IMR-90 (cell line): ENCODE results near the gene ZNF316. TPM values are rescaled to one million over a fixed set of nuclear protein-coding genes. Genes with fewer than 3 reads are reported as not detected.

Source experiments
- ATAC-seq: fragments of 200-7000 bp; cut with Tn5 transposase; 2 replicates; pipeline ENCODE4 v1.9.1; 2020; ENCODE audit warnings: low read depth, mild to moderate bottlenecking, moderate library complexity
- BruUV-seq: library from RNA; stranded (reverse); fragments of 400-500 nt; replicated peaks from 2 replicates; lab custom pipeline; 2021; lab: Mats Ljungman, UMichigan
- CTCF ChIA-PET: fragments of 300-600 bp; formaldehyde crosslinking; extraction: SDS; loops from one replicate; lab custom pipeline; 2021; ENCODE audit warnings: antibody characterized with exemption; lab: Yijun Ruan, JAX
- POLR2A ChIA-PET: fragments of 300-600 bp; sonication (Branson Sonifier 250); formaldehyde crosslinking; loops from one replicate; lab custom pipeline; 2022; ENCODE audit warnings: antibody characterized with exemption; ENCODE audit not compliant: unreplicated experiment; lab: Charles Lee
- DNase-seq: peaks from one replicate; pipeline ENCODE4 v3.0.0; 2013
- H2AFZ ChIP-seq: replicated peaks from 2 replicates; pipeline ENCODE3; 2013; ENCODE audit warnings: low read length, mild to moderate bottlenecking; ENCODE audit not compliant: poor library complexity
- H2AK5ac ChIP-seq: 2 replicates; pipeline ENCODE4 v1.6.1; 2013; ENCODE audit warnings: low read depth, low read length, inconsistent platforms
- H2AK9ac ChIP-seq: replicated peaks from 2 replicates; pipeline ENCODE3; 2013; ENCODE audit warnings: mild to moderate bottlenecking, low read depth, low read length, moderate library complexity; ENCODE audit not compliant: poor library complexity
- H2BK120ac ChIP-seq: 2 replicates; pipeline ENCODE4 v1.6.1; 2013; ENCODE audit warnings: low read depth, low read length, inconsistent platforms
- H2BK15ac ChIP-seq: 3 replicates; pipeline ENCODE4 v1.6.1; 2013; ENCODE audit warnings: low read depth, low read length, inconsistent platforms
- H2BK20ac ChIP-seq: 2 replicates; pipeline ENCODE4 v1.6.1; 2013; ENCODE audit warnings: low read depth, mild to moderate bottlenecking, inconsistent platforms, low read length, moderate library complexity
- H2BK5ac ChIP-seq: 2 replicates; pipeline ENCODE4 v1.6.1; 2013; ENCODE audit warnings: mild to moderate bottlenecking, low read depth, low read length, inconsistent platforms; ENCODE audit not compliant: poor library complexity, severe bottlenecking
- H3K14ac ChIP-seq: replicated peaks from 2 replicates; pipeline ENCODE4 v1.6.1; 2013; ENCODE audit warnings: low read depth, low read length, inconsistent platforms
- H3K18ac ChIP-seq: 2 replicates; pipeline ENCODE4 v1.6.1; 2013; ENCODE audit warnings: low read depth, low read length, control low read depth
- H3K23ac ChIP-seq: 2 replicates; pipeline ENCODE4 v1.6.1; 2013; ENCODE audit warnings: low read depth, low read length, inconsistent platforms
- H3K27ac ChIP-seq: 2 replicates; pipeline ENCODE4 v1.5.1; 2013; ENCODE audit warnings: mild to moderate bottlenecking, control low read depth, low read length; ENCODE audit not compliant: insufficient read depth
- H3K27me3 ChIP-seq: 2 replicates; pipeline ENCODE4 v1.6.1; 2013; ENCODE audit warnings: low read length; ENCODE audit not compliant: control insufficient read depth, insufficient read depth
- H3K36me3 ChIP-seq: 2 replicates; pipeline ENCODE4 v1.6.1; 2013; ENCODE audit warnings: low read length, mixed read lengths; ENCODE audit not compliant: control insufficient read depth, insufficient read depth
- H3K4ac ChIP-seq: 2 replicates; pipeline ENCODE4 v1.6.1; 2013; ENCODE audit warnings: low read depth, low read length, inconsistent platforms
- H3K4me1 ChIP-seq: 2 replicates; pipeline ENCODE4 v1.6.1; 2013; ENCODE audit warnings: low read length, mixed read lengths; ENCODE audit not compliant: control insufficient read depth, insufficient read depth
- H3K4me2 ChIP-seq: 2 replicates; pipeline ENCODE4 v1.6.1; 2013; ENCODE audit warnings: low read depth, mild to moderate bottlenecking, control low read depth, low read length, moderate library complexity
- H3K4me3 ChIP-seq: 2 replicates; pipeline ENCODE4 v1.5.1; 2013; ENCODE audit warnings: low read depth, mild to moderate bottlenecking, control low read depth, low read length, moderate library complexity; ENCODE audit not compliant: insufficient read depth
- H3K56ac ChIP-seq: 2 replicates; pipeline ENCODE4 v1.6.1; 2013; ENCODE audit warnings: low read length, inconsistent platforms; ENCODE audit not compliant: insufficient read depth; ENCODE audit errors: extremely low read depth
- H3K79me1 ChIP-seq, 2 experiments: 2 replicates each; pipeline ENCODE4 v1.6.1; 2013; ENCODE audit warnings: low read length in 2 of 2, inconsistent platforms in 1 of 2, low read depth in 1 of 2
- H3K9ac ChIP-seq: 2 replicates; pipeline ENCODE4 v1.6.1; 2013; ENCODE audit warnings: low read depth, low read length, control low read depth
- H3K9me1 ChIP-seq: 2 replicates; pipeline ENCODE4 v1.6.1; 2013; ENCODE audit warnings: low read length, inconsistent platforms; ENCODE audit not compliant: insufficient read depth
- H3K9me3 ChIP-seq: 2 replicates; pipeline ENCODE4 v1.6.1; 2013; ENCODE audit warnings: low read length; ENCODE audit not compliant: control insufficient read depth, insufficient read depth
- H4K20me1 ChIP-seq: 2 replicates; pipeline ENCODE4 v1.6.1; 2013; ENCODE audit warnings: low read length, inconsistent platforms; ENCODE audit not compliant: insufficient read depth
- H4K5ac ChIP-seq: 2 replicates; pipeline ENCODE4 v1.6.1; 2013; ENCODE audit warnings: mild to moderate bottlenecking, low read depth, low read length, control low read depth
- H4K8ac ChIP-seq, 2 experiments: 2 replicates each; pipeline ENCODE4 v1.6.1; 2013; ENCODE audit warnings: low read depth in 2 of 2, low read length in 2 of 2, control low read depth in 1 of 2, inconsistent platforms in 1 of 2
- H4K91ac ChIP-seq: 2 replicates; pipeline ENCODE4 v1.6.1; 2013; ENCODE audit warnings: low read depth, low read length, inconsistent platforms; ENCODE audit not compliant: insufficient read depth
- CTCF ChIP-seq: conservative IDR thresholded peaks from 2 replicates; pipeline ENCODE4 v1.5.1; 2012; ENCODE audit warnings: mild to moderate bottlenecking, low read depth, low read length, improper control_type of control experiment
- MAZ ChIP-seq: IDR thresholded peaks from 2 replicates; pipeline ENCODE4 v1.6.1; 2012; ENCODE audit warnings: low read depth, mild to moderate bottlenecking, low read length, improper control_type of control experiment, moderate library complexity, borderline replicate concordance
- MXI1 ChIP-seq: IDR thresholded peaks from 2 replicates; pipeline ENCODE4 v1.6.1; 2012; ENCODE audit warnings: low read depth, mild to moderate bottlenecking, low read length, moderate library complexity, borderline replicate concordance
- WGBS, 2 experiments: methylation state at CpG; one replicate each; pipeline versions ENCODE4 v1.1.5 to v1.1.7; 2013; ENCODE audit warnings: missing lambda C conversion rate in 2 of 2; ENCODE audit not compliant: insufficient read length in 1 of 2; ENCODE audit errors: extremely low coverage in 2 of 2; 5-methylcytosine and 5-hydroxymethylcytosine counted together
- dilution Hi-C: fragments of 300-500 bp; cut with HindIII; formaldehyde crosslinking; loops from one replicate; pipeline ENCODE4 v1.14.3; 2018; ENCODE audit warnings: low sequenced_read_pairs; ENCODE audit not compliant: unreplicated experiment
- in situ Hi-C: fragments of 300-500 bp; cut with MboI; formaldehyde crosslinking; loops from 3 replicates; pipeline ENCODE4 v1.14.3; 2019; ENCODE audit warnings: low sequenced_read_pairs, inconsistent platforms, mixed read lengths
- intact Hi-C: fragments of 100-400 bp; cut with micrococcal nuclease; formaldehyde crosslinking; loops from 2 replicates; pipeline ENCODE4 v1.10.0; 2022
- polyA plus RNA-seq, 3 experiments: library from polyadenylated mRNA; depleted of rRNA; stranded (reverse); fragments of >200 nt; gene quantifications; 2 replicates each; pipeline ENCODE4 v1.2.3, GENCODE V29; 2012; ENCODE audit warnings: low replicate concordance in 1 of 3
- total RNA-seq: library from RNA; depleted of rRNA; stranded (reverse); fragments of >200 nt; gene quantifications from 2 replicates; pipeline ENCODE4 v1.2.3, GENCODE V29; 2012

ZNF316 gene
- total and polyA plus RNA-seq, 2 of the 4 experiments (the other 2 are of a cell fraction), result 3.2 to 7.2 TPM

DNA sequence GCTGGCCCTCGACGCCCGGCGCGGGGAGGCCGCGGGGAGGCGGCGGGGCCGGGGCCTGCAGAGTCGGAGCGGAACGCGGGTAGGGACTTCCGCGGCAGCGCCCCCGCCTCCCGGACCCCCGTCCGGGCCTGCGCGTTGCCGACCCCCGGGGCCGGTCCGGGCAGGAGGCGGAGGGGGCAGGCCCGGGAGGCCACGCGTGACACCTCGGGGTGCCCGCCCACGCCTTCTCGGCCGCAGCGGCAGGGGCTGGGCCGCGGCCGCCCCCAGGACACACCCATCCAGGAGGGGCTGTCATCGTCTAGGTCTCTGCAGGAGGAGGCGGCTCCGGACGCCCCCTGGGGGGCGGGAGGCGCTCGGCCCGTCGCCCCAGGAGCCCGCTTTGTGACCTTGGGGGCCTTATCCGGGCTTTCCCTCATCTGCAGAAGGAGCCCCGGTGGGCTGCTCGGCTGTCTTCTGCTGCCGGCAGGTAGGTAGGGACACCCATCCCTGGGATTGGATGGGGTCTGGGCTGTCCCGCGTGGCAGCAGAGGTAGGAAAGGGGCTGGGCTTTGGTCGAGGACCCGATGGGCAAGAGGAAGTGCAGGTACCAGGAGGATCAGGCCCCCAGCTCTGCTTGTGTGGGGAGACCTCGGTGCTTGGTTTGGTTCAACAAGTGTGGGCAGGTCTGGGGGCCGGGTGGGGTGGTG, 569 bp downstream of the ZNF316 start:
- TF ChIP-seq MXI1, result no peak; the same call in 1 of the 2 replicates
- no peak for TF ChIP-seq MAZ
- TF ChIP-seq CTCF, result peak; percentile 31; the same call in 1 of the 2 replicates
- WGBS, 2 experiments, result 4% methylated on average over 29 of the region's 60 CpGs; no CpG with 5 or more reads in 1 of the 2 experiments
- Histone ChIP-seq H2BK15ac (no peak overlapping the region), H2AK5ac (peak overlapping the region; percentile 62; the same call in 1 of the 2 replicates), H3K4me1 (peaks cover 7% of the 10 kb centered on the region), H3K4me3 (peak overlapping the region; percentile 95), H3K56ac (no peak overlapping the region), H3K9me3 (no peaks in the 10 kb centered on the region), H4K5ac (no peak overlapping the region), H3K36me3 (peaks cover 25% of the 10 kb centered on the region), H4K20me1 (0 out of 2 replicates have a peak, but pooled peaks cover 7% of the 10 kb centered on the region), H3K27ac (peak overlapping the region; percentile 57; the same call in 1 of the 2 replicates), H2BK5ac (no peak overlapping the region), H3K18ac (no peak overlapping the region), H3K23ac (no peak overlapping the region), H2AFZ (peak overlapping the region; percentile 82), H2BK120ac (no peak overlapping the region), H2AK9ac (peak overlapping the region; percentile 53), H3K27me3 (no peaks in the 10 kb centered on the region), H2BK20ac (no peak overlapping the region), H3K4ac (peak overlapping the region; percentile 2; the same call in 1 of the 2 replicates), H3K14ac (0 out of 2 replicates have a peak overlapping the region, but pooled peaks have one; percentile 48), H3K79me1 (peaks cover 19 to 46% of the 10 kb centered on the region in 2 experiments), H3K9ac (peak overlapping the region; percentile 77), H3K4me2 (peak overlapping the region; percentile 95), H3K9me1 (peaks cover 10% of the 10 kb centered on the region; the same call in 1 of the 2 replicates), H4K91ac (no peak overlapping the region; the same call in 1 of the 2 replicates), H4K8ac (no peak overlapping the region; a peak in 1 of 4 replicates)
- no TSS peak for BruUV-seq
- peak; percentile 8 for DNase-seq
- ChIA-PET POLR2A (no interaction called here), CTCF (no interaction called here)
- ATAC-seq, result peak; percentile 62
- dilution Hi-C loops, result no loop called here
- intact Hi-C loops, result no loop called here
- in situ Hi-C loops, result no loop called here
